ENCODE results near the gene ATP8B4.

The ATP8B4 gene

DNA sequence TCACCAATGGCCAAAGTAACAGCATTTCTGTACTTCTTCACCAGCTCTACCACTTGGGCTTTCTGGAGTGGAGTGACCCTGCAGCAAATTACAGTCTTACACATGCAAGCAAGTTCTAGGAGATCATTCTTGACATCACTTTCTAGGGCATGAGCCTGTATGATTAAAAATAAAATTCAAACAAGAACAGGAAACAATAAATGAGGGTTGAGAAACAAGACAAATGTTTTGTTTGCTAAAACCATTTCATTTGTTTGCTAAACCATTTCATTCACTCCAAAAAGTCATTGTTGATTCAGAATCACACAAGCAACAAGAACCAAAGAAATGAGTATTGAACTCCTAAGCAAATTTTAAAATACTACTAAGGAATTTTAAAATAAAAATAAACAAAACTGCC, 220.9 kb downstream of the ATP8B4 start:
- no peak for DNase-seq (ENCODE audit: low read depth in 2 of 2)

- no peak for DNase-seq (ENCODE audit: low read depth in 2 of 2)
Observed at GRCh38 chr15:49895347-49896223, 223.4 kb downstream of the ATP8B4 start.

DNA sequence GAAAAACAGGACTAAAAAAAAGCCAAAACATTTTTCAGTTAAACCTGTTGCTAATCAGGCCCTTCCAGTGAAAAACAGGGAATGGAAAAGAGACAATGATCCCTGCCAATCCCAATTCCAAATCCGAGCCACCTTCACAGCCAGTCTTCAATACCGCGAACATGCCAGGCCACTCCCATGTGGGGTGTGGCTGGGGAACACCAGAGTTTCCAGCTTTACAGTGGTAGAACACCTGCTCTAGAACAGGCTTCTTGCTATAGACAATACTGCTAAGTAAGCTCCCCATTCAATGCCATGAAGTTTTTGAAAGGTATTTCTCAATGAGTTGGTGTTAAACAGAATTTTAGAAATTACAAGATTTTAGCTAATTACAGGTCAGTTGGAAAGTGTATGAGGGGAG, 228.3 kb downstream of the ATP8B4 start:
- no peak for DNase-seq (ENCODE audit: low read depth in 2 of 2)

DNA sequence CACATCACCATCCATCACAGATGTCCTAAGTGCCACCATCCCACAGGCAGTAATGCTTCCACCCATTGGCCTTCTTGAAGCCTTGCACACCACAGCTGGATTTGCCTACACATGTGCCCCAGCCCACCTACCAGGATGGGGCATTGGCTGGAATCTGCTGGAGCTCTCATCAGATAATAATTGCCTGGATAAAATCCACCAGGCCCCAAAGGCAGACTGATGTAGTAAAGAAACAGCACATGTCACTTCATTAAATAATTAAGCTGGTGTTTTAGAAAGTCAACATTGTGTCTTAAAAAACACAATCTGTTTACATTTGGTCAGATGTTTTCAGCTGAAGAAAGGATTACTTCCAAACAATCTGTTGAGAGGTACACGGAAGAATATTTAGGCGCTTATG, 229.5 kb downstream of the ATP8B4 start:
- no peak for DNase-seq (ENCODE audit: low read depth in 2 of 2)

- DNase-seq (ENCODE audit: low read depth in 2 of 2), result no peak
Observed at GRCh38 chr15:49888734-49889133, 230.3 kb downstream of the ATP8B4 start.

GRCh38 chr15:49888323-49888693, 230.7 kb downstream of the ATP8B4 start:
- no peak for DNase-seq (ENCODE audit: low read depth in 2 of 2)

- peak; percentile 49 to 56 for DNase-seq (ENCODE audit: low read depth in 2 of 2)
Observed at GRCh38 chr15:49887659-49888322, 231.2 kb downstream of the ATP8B4 start.

GRCh38 chr15:49883121-49883520, 235.9 kb downstream of the ATP8B4 start:
- no peak for DNase-seq (ENCODE audit: low read depth in 2 of 2)

DNA sequence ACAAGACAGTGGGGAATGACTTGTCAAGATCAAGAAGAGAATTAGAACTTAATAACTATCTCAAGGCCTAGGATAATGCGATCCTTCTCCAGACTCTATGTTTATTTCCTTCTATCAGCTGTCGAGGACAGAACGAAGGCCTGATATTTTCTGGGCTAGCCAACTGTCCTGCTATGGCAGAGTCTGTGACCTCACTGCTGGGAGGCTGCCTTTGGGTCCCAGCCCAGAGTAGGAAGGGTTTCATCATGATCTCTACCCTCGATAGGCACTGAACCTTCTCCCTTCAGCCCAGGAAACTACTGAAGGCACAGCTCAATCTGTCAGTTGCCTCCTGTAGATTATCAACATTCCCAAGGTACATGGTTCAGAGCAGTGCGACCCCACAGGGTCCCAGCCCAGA, 237.2 kb downstream of the ATP8B4 start:
- no peak for DNase-seq (ENCODE audit: low read depth in 2 of 2)

GRCh38 chr15:49881433-49881832, 237.6 kb downstream of the ATP8B4 start:
- no peak for DNase-seq (ENCODE audit: low read depth in 2 of 2)

- peak; percentile 70 to 75 for DNase-seq (ENCODE audit: low read depth in 2 of 2)
Observed at GRCh38 chr15:49877873-49878521, 241.0 kb downstream of the ATP8B4 start.

DNA sequence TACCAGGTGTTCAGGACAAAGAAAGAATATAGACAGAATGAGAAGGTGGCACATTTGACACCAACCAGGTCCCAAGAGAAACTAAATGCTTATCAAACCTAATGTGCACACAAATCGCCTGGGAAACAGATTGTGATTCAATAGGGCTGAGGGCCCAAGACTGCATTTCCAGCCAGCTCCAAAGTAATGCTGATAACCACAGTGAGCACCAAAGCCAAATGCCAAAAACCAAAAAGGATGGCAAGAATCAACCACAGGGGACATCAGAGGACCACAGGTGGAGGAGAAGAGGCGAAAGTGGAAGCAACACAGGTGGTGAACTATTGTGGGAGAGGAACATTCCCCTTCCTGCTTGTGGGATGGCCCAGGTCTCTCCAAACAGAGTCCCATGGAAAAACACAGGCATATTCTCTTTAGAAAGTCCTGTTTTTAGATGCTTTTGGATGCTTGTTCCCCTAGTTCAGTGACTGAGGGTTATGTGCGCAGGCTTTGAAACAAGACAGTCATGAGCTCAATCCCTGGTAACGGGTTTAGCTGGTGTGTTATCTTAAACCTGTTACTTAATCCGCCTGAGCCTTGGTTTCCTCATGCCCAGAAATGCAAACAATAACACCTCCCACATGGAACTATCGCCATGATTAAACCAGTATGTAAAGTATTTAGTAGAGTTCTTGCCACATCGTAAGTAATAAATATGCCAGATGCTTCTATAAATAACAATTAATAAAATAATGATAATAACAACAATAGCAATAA, 241.7 kb downstream of the ATP8B4 start:
- peak; percentile 64 to 72 for DNase-seq (ENCODE audit: low read depth in 2 of 2)

DNA sequence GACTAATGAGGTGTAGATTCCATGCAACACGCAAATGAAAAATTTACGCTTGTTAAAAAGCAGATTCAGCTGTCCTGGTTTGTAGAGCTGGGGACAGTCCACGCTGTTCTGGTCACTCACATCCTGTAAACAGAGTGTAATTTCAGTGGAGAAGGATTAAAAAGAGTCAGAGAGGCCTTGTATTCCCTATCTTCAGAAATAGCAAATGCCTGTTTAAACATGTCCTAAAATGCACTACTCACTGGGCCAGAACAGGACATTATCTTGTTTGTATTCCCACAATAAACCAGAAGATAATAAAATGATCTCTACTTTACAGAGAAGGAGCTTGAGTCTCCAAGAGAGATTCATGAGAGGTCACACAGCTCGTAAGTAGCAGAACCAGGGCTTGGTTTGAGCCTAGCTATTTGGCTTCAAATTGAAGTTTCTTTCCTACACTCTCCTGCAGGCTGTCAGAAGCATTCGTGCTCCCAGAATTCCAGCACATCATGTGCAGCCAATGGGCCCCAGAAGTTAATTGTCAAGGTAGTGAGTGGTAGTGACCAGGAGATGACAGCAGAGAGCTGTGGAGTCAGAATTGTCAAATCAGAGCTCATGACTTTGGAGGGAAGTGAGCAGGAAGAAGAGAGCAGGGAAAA, 242.5 kb downstream of the ATP8B4 start:
- DNase-seq (ENCODE audit: low read depth in 2 of 2), result no peak

DNA sequence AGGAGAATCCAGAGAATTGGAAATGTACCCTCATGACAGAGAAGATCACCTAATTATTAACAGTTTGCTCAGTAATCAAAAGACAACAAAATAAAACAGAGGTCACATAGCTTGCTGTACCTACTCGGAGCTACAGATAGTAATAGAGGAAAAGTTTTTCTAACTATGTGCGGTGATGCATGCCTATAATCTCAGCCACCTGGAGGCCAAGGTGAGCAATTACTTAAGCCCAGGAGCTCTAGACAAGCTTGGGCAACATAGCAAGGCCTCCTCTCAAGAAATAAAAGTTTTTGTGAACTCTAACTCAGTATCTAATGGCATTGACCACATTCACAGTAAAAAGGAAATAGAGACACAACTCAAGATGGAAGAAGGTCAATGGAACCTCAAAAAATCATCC, 243.6 kb downstream of the ATP8B4 start:
- no peak for DNase-seq (ENCODE audit: low read depth in 2 of 2)

DNA sequence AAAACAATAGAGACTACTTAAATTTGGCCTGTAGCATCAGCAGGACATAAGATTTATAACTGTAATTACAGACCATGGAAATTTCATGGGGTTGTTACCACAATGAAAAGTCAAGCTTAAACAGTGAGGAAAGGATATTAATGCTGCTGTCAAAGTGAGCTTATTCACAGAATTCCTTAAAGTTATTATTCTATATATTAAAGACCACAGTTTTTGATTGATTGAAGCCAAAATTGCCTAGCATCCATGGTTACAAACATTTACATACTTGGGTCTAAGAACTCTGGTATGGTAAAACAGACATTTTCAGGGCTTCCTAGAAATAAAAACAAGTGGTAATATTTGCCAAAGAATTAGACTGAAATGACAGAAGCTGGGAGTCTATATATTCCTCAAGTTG, 248.6 kb downstream of the ATP8B4 start:
- no peak for DNase-seq (ENCODE audit: low read depth in 2 of 2)

DNA sequence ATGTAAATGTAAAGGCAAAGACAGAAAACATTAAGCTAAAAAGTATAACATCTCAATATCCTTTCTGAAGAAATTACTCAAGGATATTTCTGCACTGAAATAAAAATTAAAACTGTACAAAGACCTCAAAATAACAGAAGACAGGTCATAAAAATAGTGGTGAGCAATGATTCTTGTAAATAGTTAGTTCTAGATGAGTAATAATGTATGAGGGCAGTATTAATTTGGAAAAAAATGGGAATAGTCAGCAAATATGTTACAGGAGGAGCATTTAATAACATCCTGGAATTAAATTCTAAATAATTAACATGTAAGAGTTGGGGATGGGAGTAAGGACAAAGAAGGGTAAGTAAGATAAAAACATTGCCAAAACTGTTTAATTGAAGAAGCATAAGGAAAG, 250.7 kb downstream of the ATP8B4 start:
- no peak for DNase-seq (ENCODE audit: low read depth in 2 of 2)

- no peak for DNase-seq (ENCODE audit: low read depth in 2 of 2)
Observed at GRCh38 chr15:49865925-49866757, 252.9 kb downstream of the ATP8B4 start.

GRCh38 chr15:49864251-49864650, 254.8 kb downstream of the ATP8B4 start:
- DNase-seq (ENCODE audit: low read depth in 2 of 2), result no peak

DNA sequence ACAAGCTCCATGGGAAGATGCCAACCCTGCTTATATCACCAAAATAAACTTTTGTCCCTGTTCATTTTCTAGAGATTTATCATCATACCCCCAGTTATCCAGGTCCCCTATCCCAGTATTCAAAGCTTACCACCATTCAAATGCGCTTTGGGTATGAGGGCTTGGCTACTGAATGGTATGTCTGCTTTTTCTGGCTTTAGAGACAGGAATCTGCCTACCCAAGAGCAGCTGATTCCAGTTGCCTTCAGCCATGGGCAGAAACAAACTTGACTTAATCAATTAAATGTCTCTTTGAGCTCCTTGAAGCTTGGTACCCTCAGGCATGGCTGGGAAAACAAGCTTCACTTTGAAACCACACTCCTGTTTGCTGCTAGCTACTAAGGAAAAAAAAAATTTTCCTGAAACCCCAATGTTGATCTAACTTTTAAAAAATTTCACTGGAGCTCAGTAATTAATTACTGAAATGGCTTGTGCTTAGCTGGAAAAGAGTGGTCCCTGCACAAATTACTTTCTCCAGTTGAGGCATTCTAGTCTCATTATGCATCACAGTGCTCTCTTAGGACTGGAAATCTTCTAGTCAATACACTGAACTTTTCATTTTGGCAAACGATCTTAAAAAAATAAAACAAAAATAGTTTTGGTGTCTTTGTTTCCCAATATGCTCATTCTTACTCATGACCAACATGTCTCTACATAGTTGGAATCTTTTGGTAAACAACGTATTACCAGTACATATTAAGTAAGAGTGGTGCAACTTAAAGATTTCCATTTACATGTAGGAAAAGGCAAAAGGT, 255.4 kb downstream of the ATP8B4 start:
- peak; percentile 82 to 85 for DNase-seq (ENCODE audit: low read depth in 2 of 2)

DNA sequence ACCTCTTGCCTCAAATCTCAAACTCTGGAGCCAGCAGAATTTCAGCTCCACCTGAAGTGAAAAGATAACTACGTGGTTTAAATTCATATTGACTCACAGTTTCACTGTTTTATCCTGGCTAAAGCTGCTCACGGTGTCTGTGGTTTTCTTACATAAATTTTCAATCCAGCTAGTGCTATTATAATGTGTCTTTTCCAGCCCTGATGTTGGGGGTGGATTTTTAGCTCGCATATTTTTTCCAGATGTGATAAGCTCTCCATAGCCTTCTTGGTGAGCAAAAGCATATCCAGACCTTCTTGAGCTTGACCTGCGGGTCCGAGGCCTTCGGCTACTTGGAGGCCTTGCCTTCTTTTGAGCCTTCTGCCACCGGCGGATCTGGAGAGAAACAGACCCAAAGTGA, 258.9 kb downstream of the ATP8B4 start:
- DNase-seq (ENCODE audit: low read depth in 2 of 2), result peak; percentile 90
